Astrocyte (in vitro differentiated cells and primary cell): Measurements from ENCODE around the gene ABLIM2. TPM values are rescaled to one million over a fixed set of nuclear protein-coding genes. Genes with fewer than 3 reads are reported as not detected.

ENCODE experiments used
- DNase-seq: peaks from one replicate; pipeline ENCODE4 v3.0.0-alpha.2; 2010; ENCODE audit warnings: low read depth
- FAIRE-seq: peaks from 2 replicates; lab custom pipeline; 2011; peaks lifted over from hg19 to GRCh38; lab: Jason Lieb, UNC
- H2AFZ ChIP-seq: 2 replicates; pipeline ENCODE4 v1.6.0; 2012; ENCODE audit warnings: low read depth, low read length, inconsistent platforms
- H3K27ac ChIP-seq: 2 replicates; pipeline ENCODE4 v1.5.1; 2011; ENCODE audit warnings: low read depth, low read length, inconsistent platforms
- H3K27me3 ChIP-seq: 2 replicates; pipeline ENCODE4 v1.6.0; 2011; ENCODE audit warnings: low read length, inconsistent platforms; ENCODE audit not compliant: insufficient read depth
- H3K36me3 ChIP-seq: 2 replicates; pipeline ENCODE4 v1.5.1; 2011; ENCODE audit warnings: low read length, inconsistent platforms; ENCODE audit not compliant: insufficient read depth
- H3K4me1 ChIP-seq: 2 replicates; pipeline ENCODE4 v1.5.1; 2011; ENCODE audit warnings: low read length, inconsistent platforms; ENCODE audit not compliant: insufficient read depth
- H3K4me2 ChIP-seq: 2 replicates; pipeline ENCODE4 v1.6.0; 2012; ENCODE audit warnings: low read length, inconsistent platforms
- H3K4me3 ChIP-seq: 2 replicates; pipeline ENCODE4 v1.5.1; 2011; ENCODE audit warnings: low read depth, mild to moderate bottlenecking, low read length, inconsistent platforms; ENCODE audit not compliant: insufficient read depth
- H3K79me2 ChIP-seq: 2 replicates; pipeline ENCODE4 v1.6.0; 2012; ENCODE audit warnings: mild to moderate bottlenecking, low read length, inconsistent platforms; ENCODE audit not compliant: insufficient read depth
- H3K9ac ChIP-seq: 2 replicates; pipeline ENCODE4 v1.6.0; 2012; ENCODE audit warnings: mild to moderate bottlenecking, low read length, inconsistent platforms
- H3K9me3 ChIP-seq: 2 replicates; pipeline ENCODE4 v1.5.1; 2012; ENCODE audit warnings: low read depth, mild to moderate bottlenecking, low read length, inconsistent platforms; ENCODE audit not compliant: insufficient read depth
- H4K20me1 ChIP-seq: 2 replicates; pipeline ENCODE4 v1.6.0; 2012; ENCODE audit warnings: low read length, inconsistent platforms; ENCODE audit not compliant: insufficient read depth
- H3K27ac Mint-ChIP-seq: one replicate; pipeline ENCODE4 v1.8.0; 2021; ENCODE audit warnings: mild to moderate bottlenecking, mixed read lengths; ENCODE audit not compliant: unreplicated experiment
- H3K27me3 Mint-ChIP-seq: one replicate; pipeline ENCODE4 v1.8.0; 2021; ENCODE audit warnings: low read depth, mixed read lengths; ENCODE audit not compliant: unreplicated experiment
- H3K36me3 Mint-ChIP-seq: one replicate; pipeline ENCODE4 v1.8.0; 2021; ENCODE audit warnings: low read depth, mixed read lengths; ENCODE audit not compliant: unreplicated experiment
- H3K4me1 Mint-ChIP-seq: one replicate; pipeline ENCODE4 v1.8.0; 2021; ENCODE audit warnings: low read depth, mixed read lengths; ENCODE audit not compliant: unreplicated experiment
- H3K4me3 Mint-ChIP-seq: one replicate; pipeline ENCODE4 v1.8.0; 2021; ENCODE audit warnings: mild to moderate bottlenecking, moderate library complexity, mixed read lengths; ENCODE audit not compliant: unreplicated experiment
- H3K9me3 Mint-ChIP-seq: one replicate; pipeline ENCODE4 v1.8.0; 2021; ENCODE audit warnings: mild to moderate bottlenecking, mixed read lengths; ENCODE audit not compliant: unreplicated experiment
- EZH2 ChIP-seq: IDR thresholded peaks from 2 replicates; pipeline ENCODE4 v1.6.1; 2012; ENCODE audit warnings: mild to moderate bottlenecking, low read length, inconsistent platforms; ENCODE audit not compliant: insufficient read depth
- total RNA-seq: library from RNA; stranded (reverse); gene quantifications from 2 replicates; pipeline ENCODE4 v1.2.1, GENCODE V29; 2021
- TF ChIP-seq, protein P1 (sequence below): IDR thresholded peaks from 2 replicates; pipeline ENCODE4 v1.5.1; 2011; ENCODE audit warnings: low read depth, mild to moderate bottlenecking, inconsistent platforms, low read length, moderate library complexity; ENCODE audit not compliant: insufficient read depth

The ABLIM2 gene
- total RNA-seq, 1 donor from 2014 or later: 0.50 TPM

GRCh38 chr4:8035371-8035780 is 123.2 kb downstream of the ABLIM2 start:
- Histone ChIP-seq H3K79me2 (no peaks in the 10 kb centered on the region), H3K27ac (no peak overlapping the region), H4K20me1 (peaks cover 25% of the 10 kb centered on the region), H3K36me3 (no peaks in the 10 kb centered on the region), H3K27me3 (peaks cover 43% of the 10 kb centered on the region), H3K4me3 (no peak overlapping the region), H2AFZ (no peak overlapping the region), H3K9me3 (no peaks in the 10 kb centered on the region), H3K4me1 (peaks cover 12% of the 10 kb centered on the region), H3K9ac (no peak overlapping the region), H3K4me2 (no peak overlapping the region)
- Mint-ChIP-seq H3K4me1 (peaks cover 8% of the 10 kb centered on the region), H3K4me3 (no peak overlapping the region), H3K9me3 (no peaks in the 10 kb centered on the region), H3K36me3 (no peaks in the 10 kb centered on the region), H3K27ac (peak overlapping the region; percentile 42), H3K27me3 (peaks cover 67% of the 10 kb centered on the region)
- FAIRE-seq: no peak
- peak; percentile 81 for DNase-seq
- TF ChIP-seq, protein P1, sequence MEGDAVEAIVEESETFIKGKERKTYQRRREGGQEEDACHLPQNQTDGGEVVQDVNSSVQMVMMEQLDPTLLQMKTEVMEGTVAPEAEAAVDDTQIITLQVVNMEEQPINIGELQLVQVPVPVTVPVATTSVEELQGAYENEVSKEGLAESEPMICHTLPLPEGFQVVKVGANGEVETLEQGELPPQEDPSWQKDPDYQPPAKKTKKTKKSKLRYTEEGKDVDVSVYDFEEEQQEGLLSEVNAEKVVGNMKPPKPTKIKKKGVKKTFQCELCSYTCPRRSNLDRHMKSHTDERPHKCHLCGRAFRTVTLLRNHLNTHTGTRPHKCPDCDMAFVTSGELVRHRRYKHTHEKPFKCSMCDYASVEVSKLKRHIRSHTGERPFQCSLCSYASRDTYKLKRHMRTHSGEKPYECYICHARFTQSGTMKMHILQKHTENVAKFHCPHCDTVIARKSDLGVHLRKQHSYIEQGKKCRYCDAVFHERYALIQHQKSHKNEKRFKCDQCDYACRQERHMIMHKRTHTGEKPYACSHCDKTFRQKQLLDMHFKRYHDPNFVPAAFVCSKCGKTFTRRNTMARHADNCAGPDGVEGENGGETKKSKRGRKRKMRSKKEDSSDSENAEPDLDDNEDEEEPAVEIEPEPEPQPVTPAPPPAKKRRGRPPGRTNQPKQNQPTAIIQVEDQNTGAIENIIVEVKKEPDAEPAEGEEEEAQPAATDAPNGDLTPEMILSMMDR: no peak
- TF ChIP-seq EZH2: no peak

GRCh38 chr4:8033829-8034528 is 124.6 kb downstream of the ABLIM2 start:
- Histone ChIP-seq H3K79me2 (no peaks in the 10 kb centered on the region), H3K27ac (no peak overlapping the region), H3K9me3 (no peaks in the 10 kb centered on the region), H3K4me3 (no peak overlapping the region), H3K4me1 (peaks cover 12% of the 10 kb centered on the region), H3K27me3 (peaks cover 44% of the 10 kb centered on the region), H3K4me2 (no peak overlapping the region), H4K20me1 (peaks cover 25% of the 10 kb centered on the region), H2AFZ (no peak overlapping the region), H3K36me3 (no peaks in the 10 kb centered on the region), H3K9ac (no peak overlapping the region)
- Mint-ChIP-seq H3K36me3 (no peaks in the 10 kb centered on the region), H3K27ac (no peak overlapping the region), H3K9me3 (no peaks in the 10 kb centered on the region), H3K4me1 (peaks cover 8% of the 10 kb centered on the region), H3K27me3 (peaks cover 63% of the 10 kb centered on the region), H3K4me3 (no peak overlapping the region)
- TF ChIP-seq, protein P1: no peak
- TF ChIP-seq EZH2: no peak
- no peak for FAIRE-seq
- DNase-seq: no peak

- H3K79me2 ChIP-seq: no peaks in the 10 kb centered on the region
- no peak overlapping the region for H3K4me2 ChIP-seq
- H3K4me3 ChIP-seq: no peak overlapping the region
- peaks cover 22% of the 10 kb centered on the region for H4K20me1 ChIP-seq
- TF ChIP-seq, protein P1: no peak
- TF ChIP-seq EZH2: no peak
- DNase-seq: no peak
- H3K9ac ChIP-seq: no peak overlapping the region
- no peaks in the 10 kb centered on the region for H3K36me3 ChIP-seq
- H3K27ac ChIP-seq: no peak overlapping the region
- peaks cover 38% of the 10 kb centered on the region for H3K27me3 ChIP-seq
- H2AFZ ChIP-seq: no peak overlapping the region
- peaks cover 12% of the 10 kb centered on the region for H3K4me1 ChIP-seq
- no peak overlapping the region for H3K4me3 Mint-ChIP-seq
- H3K9me3 Mint-ChIP-seq: peaks cover 2% of the 10 kb centered on the region
- H3K27ac Mint-ChIP-seq: no peak overlapping the region
- H3K4me1 Mint-ChIP-seq: peaks cover 8% of the 10 kb centered on the region
- no peaks in the 10 kb centered on the region for H3K36me3 Mint-ChIP-seq
- peaks cover 62% of the 10 kb centered on the region for H3K27me3 Mint-ChIP-seq
- FAIRE-seq: no peak
- no peaks in the 10 kb centered on the region for H3K9me3 ChIP-seq
These were observed 125.4 kb downstream of the ABLIM2 start for GRCh38 chr4:8033067-8033755.
